H1 (cell line): Measurements from ENCODE around the gene OR51V1. TPM values are rescaled to one million over a fixed set of nuclear protein-coding genes. Genes with fewer than 3 reads are reported as not detected.

ENCODE experiments used
- CTCF ChIA-PET: fragments of 300-600 bp; sonication (Branson Sonifier 250); formaldehyde crosslinking; loops from one replicate; lab custom pipeline; 2021; ENCODE audit not compliant: partially characterized antibody; lab: Charles Lee
- POLR2A ChIA-PET: fragments of 300-600 bp; sonication (Branson Sonifier 250); formaldehyde crosslinking; loops from one replicate; lab custom pipeline; 2021; ENCODE audit warnings: inconsistent platforms; ENCODE audit not compliant: partially characterized antibody; lab: Charles Lee
- DNase-seq, 2 experiments: peaks; one replicate each; pipeline versions ENCODE4 v3.0.0 to v3.0.0-alpha.2; 2010 to 2022; ENCODE audit warnings: low spot score in 2 of 2, low read depth in 1 of 2, mixed read lengths in 1 of 2
- FAIRE-seq: peaks from 2 replicates; lab custom pipeline; 2011; peaks lifted over from hg19 to GRCh38; lab: Jason Lieb, UNC
- H2AFZ ChIP-seq: 2 replicates; pipeline ENCODE4 v1.8.1; 2012; ENCODE audit warnings: low read length, inconsistent platforms
- H2AK5ac ChIP-seq: 2 replicates; pipeline ENCODE4 v1.6.1; 2013; ENCODE audit warnings: low read depth, low read length
- H2BK120ac ChIP-seq: replicated peaks from 2 replicates; pipeline ENCODE3; 2013; ENCODE audit warnings: low read depth, low read length, inconsistent platforms
- H2BK12ac ChIP-seq: 2 replicates; pipeline ENCODE4 v1.6.1; 2013; ENCODE audit warnings: low read depth, low read length
- H2BK15ac ChIP-seq: 2 replicates; pipeline ENCODE4 v1.6.1; 2013; ENCODE audit warnings: low read length
- H2BK20ac ChIP-seq: 2 replicates; pipeline ENCODE4 v1.6.1; 2013; ENCODE audit warnings: low read length
- H2BK5ac ChIP-seq: 2 replicates; pipeline ENCODE4 v1.6.1; 2013; ENCODE audit warnings: low read depth, low read length
- H3K14ac ChIP-seq: 2 replicates; pipeline ENCODE4 v1.6.1; 2013; ENCODE audit warnings: inconsistent platforms; ENCODE audit not compliant: insufficient read length
- H3K18ac ChIP-seq: 2 replicates; pipeline ENCODE4 v1.6.1; 2013; ENCODE audit warnings: low read length; ENCODE audit errors: extremely low read depth
- H3K23ac ChIP-seq: 2 replicates; pipeline ENCODE4 v1.6.1; 2013; ENCODE audit warnings: inconsistent platforms; ENCODE audit not compliant: insufficient read length
- H3K23me2 ChIP-seq: 2 replicates; pipeline ENCODE4 v1.6.1; 2013; ENCODE audit warnings: low read depth, low read length
- H3K27ac ChIP-seq: 2 replicates; pipeline ENCODE4 v1.6.1; 2011; ENCODE audit warnings: low read depth, low read length, inconsistent platforms
- H3K27me3 ChIP-seq, 4 experiments: replicated peaks in 1 of 4; 1 replicate in 1 of 4; 2 replicates in 3 of 4; pipeline versions ENCODE4 v1.6.1 to v1.8.1; 2011 to 2013; ENCODE audit warnings: low read length in 3 of 4, mild to moderate bottlenecking in 3 of 4, inconsistent platforms in 2 of 4, mixed read lengths in 2 of 4, moderate library complexity in 1 of 4; ENCODE audit not compliant: control insufficient read depth in 3 of 4, insufficient read depth in 3 of 4; ENCODE audit errors: extremely low read depth in 1 of 4
- H3K36me3 ChIP-seq, 4 experiments: 2 replicates each; pipeline versions ENCODE4 v1.6.1 to v1.8.1; 2011 to 2013; ENCODE audit warnings: mild to moderate bottlenecking in 4 of 4, low read length in 3 of 4, moderate library complexity in 2 of 4, control low read depth in 1 of 4, inconsistent platforms in 1 of 4; ENCODE audit not compliant: insufficient read depth in 4 of 4, control insufficient read depth in 2 of 4
- H3K4ac ChIP-seq: replicated peaks from 2 replicates; pipeline ENCODE3; 2013; ENCODE audit warnings: low read length, low read depth, mixed read lengths, inconsistent platforms; ENCODE audit not compliant: insufficient read length
- H3K4me1 ChIP-seq, 4 experiments: replicated peaks in 1 of 4; 1 replicate in 1 of 4; 2 replicates in 3 of 4; pipeline versions ENCODE4 v1.6.1 to v1.8.1; 2011 to 2013; ENCODE audit warnings: low read length in 3 of 4, inconsistent platforms in 2 of 4, mixed read lengths in 1 of 4; ENCODE audit not compliant: insufficient read depth in 4 of 4, control insufficient read depth in 3 of 4
- H3K4me2 ChIP-seq, 2 experiments: 2 replicates each; pipeline versions ENCODE4 v1.6.1 to v1.8.1; 2011 to 2013; ENCODE audit warnings: low read depth in 2 of 2, low read length in 2 of 2, control low read depth in 1 of 2, inconsistent platforms in 1 of 2, mild to moderate bottlenecking in 1 of 2; ENCODE audit not compliant: insufficient read depth in 1 of 2
- H3K4me3 ChIP-seq, 4 experiments: fragments of 200-600, 300-600 bp in 1 of 4; sonication (generic), shearing (Covaris generic), sonication (Bioruptor Twin) in 1 of 4; 2 replicates each; pipeline versions ENCODE4 v1.5.1 to v1.8.1; 2011 to 2016; ENCODE audit warnings: low read length in 4 of 4, low read depth in 3 of 4, control low read depth in 2 of 4, inconsistent platforms in 2 of 4, mild to moderate bottlenecking in 2 of 4, mixed read lengths in 1 of 4, moderate library complexity in 1 of 4; ENCODE audit not compliant: insufficient read depth in 2 of 4; ENCODE audit errors: extremely low read depth in 1 of 4
- H3K56ac ChIP-seq: replicated peaks from 2 replicates; pipeline ENCODE3; 2013; ENCODE audit warnings: low read depth, mild to moderate bottlenecking, mixed read lengths, low read length, inconsistent platforms; ENCODE audit not compliant: insufficient read length
- H3K79me1 ChIP-seq: 2 replicates; pipeline ENCODE4 v1.6.1; 2013; ENCODE audit warnings: low read depth, low read length, control low read depth
- H3K79me2 ChIP-seq, 2 experiments: 2 replicates each; pipeline versions ENCODE4 v1.6.1 to v1.8.1; 2012 to 2013; ENCODE audit warnings: low read length in 2 of 2, mild to moderate bottlenecking in 2 of 2, inconsistent platforms in 1 of 2; ENCODE audit not compliant: insufficient read depth in 2 of 2, control insufficient read depth in 1 of 2
- H3K9ac ChIP-seq, 4 experiments: replicated peaks in 1 of 4; 1 replicate in 1 of 4; 2 replicates in 3 of 4; pipeline versions ENCODE4 v1.6.1 to v1.8.1; 2011 to 2013; ENCODE audit warnings: low read depth in 3 of 4, low read length in 3 of 4, control low read depth in 2 of 4, mild to moderate bottlenecking in 2 of 4, moderate library complexity in 2 of 4, inconsistent platforms in 1 of 4; ENCODE audit errors: extremely low read depth in 1 of 4
- H3K9me3 ChIP-seq, 2 experiments: 2 replicates each; pipeline versions ENCODE4 v1.6.1 to v1.8.1; 2012 to 2013; ENCODE audit warnings: mild to moderate bottlenecking in 2 of 2, moderate library complexity in 2 of 2, control low read depth in 1 of 2, inconsistent platforms in 1 of 2, low read depth in 1 of 2, low read length in 1 of 2, mixed read lengths in 1 of 2; ENCODE audit not compliant: insufficient read depth in 2 of 2
- H4K20me1 ChIP-seq, 2 experiments: replicated peaks in 1 of 2; 2 replicates each; pipeline versions ENCODE3 to v1.8.1; 2011 to 2013; ENCODE audit warnings: inconsistent platforms in 2 of 2, low read length in 2 of 2, mild to moderate bottlenecking in 1 of 2; ENCODE audit not compliant: insufficient read depth in 2 of 2, control insufficient read depth in 1 of 2
- H4K5ac ChIP-seq: 2 replicates; pipeline ENCODE4 v1.6.1; 2013; ENCODE audit warnings: low read length, low read depth, mixed read lengths, inconsistent platforms; ENCODE audit not compliant: insufficient read length
- H4K8ac ChIP-seq: 2 replicates; pipeline ENCODE4 v1.8.0; 2013; ENCODE audit warnings: mild to moderate bottlenecking, moderate library complexity, low read length, inconsistent platforms; ENCODE audit not compliant: insufficient read depth; ENCODE audit errors: extremely low read depth
- H4K91ac ChIP-seq: replicated peaks from 2 replicates; pipeline ENCODE3; 2013; ENCODE audit warnings: low read length, mixed read lengths, inconsistent platforms; ENCODE audit not compliant: insufficient read length
- RBBP5 ChIP-seq: IDR thresholded peaks from 2 replicates; pipeline ENCODE4 v1.7.1; 2012; ENCODE audit warnings: low read depth, mild to moderate bottlenecking, inconsistent platforms, low read length, moderate library complexity, borderline replicate concordance
- WGBS, 2 experiments: shearing (Covaris generic) in 1 of 2; methylation state at CpG; one replicate each; pipeline versions ENCODE4 v1.1.6 to v1.1.7; 2013 to 2015; ENCODE audit warnings: low lambda C conversion rate in 2 of 2, mixed read lengths in 2 of 2, inconsistent platforms in 1 of 2, low coverage in 1 of 2, missing lambda C conversion rate in 1 of 2; ENCODE audit not compliant: insufficient replicate concordance in 2 of 2, insufficient coverage in 1 of 2, insufficient read length in 1 of 2; ENCODE audit errors: extremely low coverage in 1 of 2, missing lambda C conversion rate in 1 of 2; 5-methylcytosine and 5-hydroxymethylcytosine counted together
- polyA plus RNA-seq, 7 experiments: library from polyadenylated mRNA; depleted of rRNA in 3 of 7; stranded (reverse) in 5 of 7; unstranded in 2 of 7; fragments of >200 nt in 5 of 7; fragments of 200-250 nt in 2 of 7; gene quantifications; 1 replicate in 5 of 7; 2 replicates in 1 of 7; 4 replicates in 1 of 7; pipeline versions ENCODE4 v1.2.1 to v1.2.3, GENCODE V29; 2011 to 2013; ENCODE audit warnings: missing spikeins in 2 of 7, mixed read lengths in 2 of 7
- total RNA-seq: library from RNA; stranded (reverse); fragmentation: NEBNext Ultra II Directional; extraction: Animal tissue kit (Norgen Biotek cat#: 25700); gene quantifications from 2 replicates; pipeline ENCODE4 v1.2.1, GENCODE V29; 2021

Gene OR51V1
- total and polyA plus RNA-seq, 2 of the 8 experiments (the other 6 are each of a cell fraction or from before 2014, with no cell fraction given) = not detected

GRCh38 chr11:5229796-5230195 lies 29.3 kb upstream of the OR51V1 start:
- Histone ChIP-seq H3K27ac (no peak overlapping the region), H4K20me1 (no peaks in the 10 kb centered on the region), H2BK120ac (no peak overlapping the region), H3K4me3 (no peak overlapping the region), H3K27me3 (no peaks in the 10 kb centered on the region), H3K4me1 (no peaks in the 10 kb centered on the region), H3K56ac (no peak overlapping the region), H2BK12ac (no peak overlapping the region), H4K5ac (no peak overlapping the region), H3K18ac (no peak overlapping the region), H2AK5ac (no peak overlapping the region), H3K79me1 (no peaks in the 10 kb centered on the region), H3K9ac (no peak overlapping the region), H2BK20ac (no peak overlapping the region), H3K4me2 (no peak overlapping the region), H3K79me2 (no peaks in the 10 kb centered on the region), H2BK15ac (no peak overlapping the region), H2AFZ (no peak overlapping the region), H3K14ac (no peak overlapping the region), H4K91ac (no peak overlapping the region), H3K4ac (no peak overlapping the region), H2BK5ac (no peak overlapping the region), H3K23me2 (no peaks in the 10 kb centered on the region; the same call in 1 of the 2 replicates), H3K9me3 (no peaks in the 10 kb centered on the region), H3K23ac (no peak overlapping the region), H4K8ac (no peak overlapping the region), H3K36me3 (no peaks in the 10 kb centered on the region)
- no peak for TF ChIP-seq RBBP5
- DNase-seq (no peak), FAIRE-seq (no peak)
- POLR2A ChIA-PET = no interaction called here
- WGBS, 2 experiments = 96% methylated on average over 2 of the region's 2 CpGs; no CpG with 5 or more reads in 1 of the 2 experiments
- CTCF ChIA-PET = interaction anchor here (0.8 to 1.7 kb wide), 2 partner anchors 10 to 61 kb away, joined by 3 to 4 read pairs; no protein-coding TSS in a partner anchor
